ENCODE data around the gene DHPS.
A peak's percentile ranks its signal among the peaks of the same experiment; 100 is the strongest.
"Not testable (repeated sequence)": the region's sequence is repeated elsewhere in the genome, so short reads cannot be mapped to it uniquely, and the experiment has no call there.

The DHPS gene

GRCh38 chr19:12705169-12705568 is 23.5 kb upstream of the DHPS start:
- DNase-seq: no peak

- DNase-seq: peak; percentile 44
Measured at GRCh38 chr19:12703046-12703445, 21.4 kb upstream of the DHPS start.

DNA sequence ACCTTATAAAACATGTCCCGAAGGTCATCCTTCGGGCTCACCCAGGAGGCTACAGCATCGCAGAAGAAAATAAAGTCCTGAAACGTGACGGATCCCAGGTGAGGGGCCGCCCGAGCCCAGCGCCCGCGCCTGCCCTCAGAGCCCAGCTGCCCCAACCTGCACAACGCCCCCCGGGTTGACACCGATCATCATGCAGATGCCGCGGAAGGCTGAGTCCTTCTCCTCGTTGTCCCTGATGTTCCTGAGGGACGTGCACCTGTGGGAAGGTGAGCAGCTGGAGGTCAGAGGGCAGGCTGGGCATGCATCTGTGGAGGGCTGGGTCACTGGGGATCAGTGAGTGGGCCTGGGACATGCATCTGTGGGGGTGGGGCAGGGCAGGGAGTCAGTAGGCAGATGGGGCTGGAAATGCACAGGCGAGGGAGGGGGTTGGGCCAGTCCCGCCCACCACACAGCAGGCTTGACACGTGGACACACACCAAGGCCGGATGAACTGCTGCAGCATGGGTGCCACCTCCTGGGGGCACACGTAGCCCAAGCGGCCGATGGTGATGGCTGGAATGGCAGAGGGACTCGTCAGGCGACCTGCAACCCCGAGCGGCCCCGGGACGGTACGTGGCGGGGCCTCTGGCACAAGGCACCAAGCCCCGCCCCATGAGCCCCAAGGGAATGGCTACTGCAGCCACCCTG is 20.1 kb upstream of the DHPS start:
- no peak for DNase-seq

DNA sequence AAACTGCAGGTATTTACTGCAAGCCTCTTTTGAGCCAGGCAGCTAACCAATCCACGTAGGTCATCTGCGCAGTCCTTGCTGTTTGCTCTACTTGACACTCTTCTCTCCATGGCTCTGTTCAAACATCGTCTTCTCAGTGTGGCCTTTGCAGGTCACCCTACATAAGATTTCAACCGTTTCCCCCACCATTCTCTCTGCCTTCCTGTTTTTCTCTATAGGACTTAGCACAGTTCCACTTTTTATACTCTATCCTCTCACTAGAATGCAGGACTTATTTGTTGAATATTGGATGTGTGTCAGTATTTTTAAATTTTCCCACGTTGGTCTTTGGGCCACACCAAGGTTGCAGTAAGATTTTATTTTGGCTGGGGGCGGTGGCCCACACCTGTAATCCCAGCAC is 16.5 kb upstream of the DHPS start:
- no peak for DNase-seq

DNA sequence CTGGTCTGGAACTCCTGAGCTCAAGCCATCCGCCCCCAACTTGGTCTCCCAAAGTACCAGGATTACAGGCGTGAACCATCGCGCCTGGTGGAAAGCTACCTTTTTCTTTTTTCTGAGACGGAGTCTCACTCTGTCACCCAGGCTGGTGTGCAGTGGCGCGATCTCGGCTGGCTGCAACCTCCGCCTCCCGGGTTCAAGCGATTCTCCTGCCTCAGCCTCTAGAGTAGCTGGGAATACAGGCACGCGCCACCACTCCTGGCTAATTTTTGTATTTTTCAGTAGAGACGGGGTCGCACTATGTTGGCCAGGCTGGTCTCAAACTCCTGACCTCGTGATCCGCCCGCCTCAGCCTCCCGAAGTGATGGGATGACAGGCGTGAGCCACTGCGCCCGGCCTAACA is 15.7 kb upstream of the DHPS start:
- DNase-seq: not testable (repeated sequence)

DNA sequence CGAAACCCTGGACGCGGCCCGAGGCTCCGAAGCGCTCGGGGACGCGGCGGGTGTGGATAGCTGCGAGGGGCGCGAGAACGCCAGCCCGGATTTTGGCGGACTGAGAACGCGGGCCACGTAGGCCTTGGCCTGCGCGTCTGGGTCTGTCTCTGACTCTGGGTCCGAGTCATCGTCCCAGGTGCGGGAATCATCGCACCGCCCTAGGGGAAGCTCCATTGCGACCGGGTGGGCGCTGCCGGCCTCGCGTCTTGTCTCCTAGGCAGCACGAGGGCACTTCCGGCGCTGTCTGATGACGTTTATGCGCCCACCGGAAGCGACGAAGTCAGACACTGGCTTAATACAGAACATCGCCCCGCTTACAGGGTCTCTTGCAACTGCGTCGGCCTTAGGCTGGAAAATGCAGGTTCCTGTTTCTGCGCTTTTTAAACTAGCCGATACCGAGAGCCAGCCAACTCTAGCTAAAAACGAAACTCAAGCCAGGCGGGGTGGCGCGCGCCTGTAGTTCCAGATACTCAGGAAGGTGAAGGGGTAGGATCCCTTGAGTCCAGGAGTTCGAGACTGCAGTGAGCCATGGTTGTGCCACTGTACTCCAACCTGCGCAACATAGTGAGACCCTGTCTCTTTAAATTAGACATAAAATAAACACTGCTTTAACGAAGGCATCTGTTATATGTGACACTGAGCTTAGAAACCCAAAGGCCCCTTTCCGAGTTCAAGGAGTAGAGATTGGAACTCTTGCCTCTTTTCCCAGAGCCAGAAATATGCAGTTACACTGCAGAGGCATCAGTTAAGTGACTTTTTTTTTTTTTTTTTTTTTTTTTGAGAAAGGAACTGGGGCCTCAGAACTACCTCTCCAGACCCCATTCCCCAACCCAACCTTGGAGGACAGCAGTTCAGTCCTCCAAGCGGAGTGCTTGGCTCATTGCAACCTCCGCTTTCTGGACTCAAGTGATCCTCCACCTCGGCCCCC is 15.0 kb upstream of the DHPS start, which contains the start of gene FBXW9:
Gene FBXW9, minus strand, starts transcription at position 266 of the 970 bp plus-strand sequence. Its CDS starts 50 bp downstream, at position 216.
- peak; percentile 96 for DNase-seq

GRCh38 chr19:12695997-12696365 is 14.3 kb upstream of the DHPS start:
- DNase-seq: peak; percentile 32

DNA sequence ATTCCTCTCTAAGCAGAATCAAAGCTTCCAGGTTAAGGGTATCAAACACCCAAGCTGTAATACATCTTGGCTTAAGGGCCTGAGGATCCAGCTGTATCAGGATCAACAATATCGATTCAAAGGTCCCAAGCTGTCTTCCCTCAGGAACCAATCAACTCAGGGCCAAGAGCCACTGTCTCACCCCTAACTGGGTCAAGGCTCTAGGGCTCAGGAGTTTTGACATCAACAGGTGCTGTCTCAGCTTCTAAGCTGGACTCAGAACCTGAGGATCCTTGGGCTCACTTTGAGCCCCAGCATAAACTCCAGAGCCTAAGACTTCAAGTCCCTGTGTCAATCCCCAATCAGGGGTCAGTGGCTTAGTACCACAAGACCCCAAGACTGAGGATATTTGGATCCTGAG is 13.8 kb upstream of the DHPS start:
- DNase-seq: no peak

DNA sequence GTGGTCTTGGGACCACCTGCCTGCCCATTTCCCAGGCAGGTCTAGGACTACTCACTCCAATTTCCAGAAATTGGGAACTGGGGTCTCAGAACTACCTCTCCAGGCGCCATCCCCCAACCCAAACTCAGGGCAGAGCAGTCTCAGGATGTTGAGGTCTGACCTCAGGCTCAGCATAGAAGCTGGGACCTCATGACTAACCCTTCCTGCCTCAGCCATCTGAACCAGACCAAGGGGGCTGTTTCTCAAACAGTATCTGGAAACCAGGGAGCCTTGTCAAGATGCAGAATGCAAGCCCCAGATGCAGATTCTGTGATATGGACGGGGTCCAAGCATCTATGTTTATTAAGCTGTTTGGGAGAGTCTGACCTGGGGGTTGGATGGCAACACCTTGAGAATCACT is 13.4 kb upstream of the DHPS start:
- peak; percentile 29 for DNase-seq

- no peak for DNase-seq
Measured at GRCh38 chr19:12694641-12695040, 13.0 kb upstream of the DHPS start.

DNA sequence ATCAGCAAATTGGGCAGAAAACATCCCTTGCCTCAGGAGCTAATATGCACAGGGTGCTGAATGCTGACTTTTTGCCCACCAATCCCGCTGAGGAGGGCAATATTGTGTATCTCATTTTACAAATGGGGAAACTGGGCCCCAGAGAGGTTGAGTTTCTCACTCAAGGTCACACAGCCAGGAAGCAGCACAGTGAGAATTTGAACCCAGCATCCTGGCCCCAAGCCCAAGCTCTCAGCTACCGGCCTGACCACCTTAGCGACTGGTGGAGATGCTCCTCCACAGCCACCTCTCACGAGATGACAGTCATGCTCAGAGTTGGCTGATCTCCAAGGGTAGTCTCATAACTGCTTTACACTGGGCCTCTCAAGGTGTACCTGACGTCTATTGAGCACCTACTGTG is 11.3 kb upstream of the DHPS start:
- DNase-seq: no peak

- DNase-seq: no peak
Measured at GRCh38 chr19:12689581-12690216, 8.0 kb upstream of the DHPS start.

- DNase-seq: no peak
Measured at GRCh38 chr19:12689012-12689411, 7.3 kb upstream of the DHPS start.

DNA sequence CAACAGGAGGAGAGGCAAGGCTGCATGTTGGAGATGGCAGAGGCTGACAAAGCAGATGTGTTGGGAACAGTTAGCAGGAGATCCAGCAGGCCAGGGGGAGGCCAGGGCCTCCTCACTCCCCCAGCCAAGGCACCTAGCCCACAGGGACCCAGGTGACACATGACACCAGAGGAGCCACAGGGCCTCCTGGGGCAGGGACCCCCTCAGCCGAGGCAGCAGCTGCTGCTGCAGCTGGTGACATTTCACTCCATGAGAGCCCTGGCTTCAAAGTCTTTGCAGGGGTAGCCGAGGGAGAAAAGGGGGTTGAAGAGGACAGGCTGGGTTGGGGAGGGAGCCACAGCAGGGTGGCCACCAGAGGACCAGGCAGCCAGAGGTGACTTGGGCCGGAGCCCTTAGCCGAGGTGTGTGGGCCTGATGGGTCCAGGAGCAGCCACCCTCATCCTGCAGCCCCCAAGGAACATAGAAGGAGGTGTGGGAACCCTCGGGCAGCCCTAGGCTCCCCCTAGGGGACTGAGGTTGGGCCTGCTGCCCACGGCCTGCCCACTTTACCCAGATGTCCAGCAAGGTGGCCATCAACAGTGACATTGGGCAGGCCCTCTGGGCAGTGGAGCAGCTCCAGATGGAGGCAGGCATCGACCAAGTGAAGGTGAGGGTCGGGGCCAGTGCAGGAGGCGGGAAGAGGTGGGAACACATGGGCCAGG is 6.0 kb upstream of the DHPS start, which contains the start of gene GNG14:
Gene GNG14, plus strand, starts transcription at position 503 of the 701 bp plus-strand sequence. Its CDS starts 51 bp downstream, at position 554.
- DNase-seq: no peak

DNA sequence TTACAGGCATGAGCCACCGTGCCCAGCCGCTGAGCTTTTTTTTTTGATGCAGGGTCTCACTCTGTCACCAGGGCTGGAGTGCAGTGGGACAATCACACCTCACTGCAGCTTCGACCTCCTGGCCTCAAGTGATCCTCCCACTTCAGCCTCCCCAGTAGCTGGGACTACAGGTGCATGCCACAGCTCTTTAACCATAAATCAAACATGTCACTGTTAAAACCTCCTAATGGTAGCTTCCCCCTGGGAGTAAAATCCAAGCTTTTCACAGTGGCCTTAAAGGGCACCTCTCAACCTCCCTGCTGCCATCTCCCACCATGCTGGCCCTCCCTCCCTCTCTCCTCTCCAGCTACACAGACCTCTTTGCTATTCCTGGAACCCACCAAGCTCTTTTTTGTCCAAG is 4.2 kb upstream of the DHPS start:
- DNase-seq: no peak

DNA sequence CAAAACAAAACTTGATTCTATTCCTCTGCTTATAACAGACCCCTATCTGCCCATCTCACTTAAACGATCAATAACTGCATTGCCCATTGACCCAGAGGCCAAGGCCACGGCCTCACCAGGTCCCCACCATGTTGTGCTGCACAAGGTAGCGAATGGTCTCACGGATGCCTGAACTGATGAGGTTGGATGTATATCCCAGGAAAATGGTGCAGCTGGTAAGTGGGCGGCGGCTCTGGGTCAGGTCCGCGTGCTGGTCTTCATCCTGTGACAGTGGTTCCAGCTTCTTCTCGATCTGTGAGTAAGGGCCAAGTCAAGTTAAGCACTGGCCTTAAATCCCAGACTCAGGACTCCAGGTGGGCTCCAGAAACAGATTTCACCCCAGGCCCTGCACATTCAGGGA is 1.6 kb downstream of the DHPS start:
- no peak for DNase-seq

GRCh38 chr19:12678039-12678438 is 3.6 kb downstream of the DHPS start:
- not testable (repeated sequence) for DNase-seq

DNA sequence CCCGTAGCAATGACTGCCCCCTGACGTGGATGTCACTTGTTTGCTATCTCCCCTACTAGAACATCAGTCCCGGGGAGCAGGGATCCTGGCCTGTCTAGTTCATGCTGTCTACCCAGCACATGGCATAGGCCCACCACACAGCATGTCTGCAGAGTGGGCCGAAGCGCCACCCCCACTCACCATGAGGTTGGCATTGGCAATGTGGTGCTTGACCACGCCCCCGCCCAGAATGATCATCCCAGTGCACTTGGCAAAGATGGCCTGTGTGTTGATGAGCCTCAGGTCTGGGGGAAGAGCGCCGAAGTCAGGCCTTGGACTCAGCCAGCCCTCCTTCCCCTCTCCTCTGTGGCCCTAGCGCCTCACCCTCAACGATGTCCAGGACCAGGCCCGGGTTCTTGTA is 4.8 kb downstream of the DHPS start:
- DNase-seq: no peak

- peak; percentile 93 for DNase-seq
Measured at GRCh38 chr19:12676384-12676792, 5.3 kb downstream of the DHPS start.

DNA sequence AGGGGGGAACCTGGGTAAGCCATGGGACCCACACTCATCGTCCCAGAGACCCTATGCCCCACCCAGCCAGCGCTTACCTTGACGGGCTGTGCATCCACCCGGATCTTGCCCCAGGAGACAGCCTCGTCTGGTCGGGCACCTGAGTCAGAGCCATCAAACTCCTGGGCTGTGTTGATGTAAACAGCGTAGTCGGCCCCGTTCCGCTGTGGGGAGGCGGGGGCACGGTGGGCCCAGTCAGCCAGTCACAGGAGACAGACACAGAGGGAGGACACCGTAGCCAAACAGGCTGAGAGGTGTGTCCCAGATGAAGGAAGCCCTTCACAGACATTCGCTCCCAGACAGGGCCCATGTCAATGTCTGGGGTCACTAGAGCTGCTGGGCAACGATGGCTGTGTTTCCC is 5.7 kb downstream of the DHPS start:
- DNase-seq: no peak

DNA sequence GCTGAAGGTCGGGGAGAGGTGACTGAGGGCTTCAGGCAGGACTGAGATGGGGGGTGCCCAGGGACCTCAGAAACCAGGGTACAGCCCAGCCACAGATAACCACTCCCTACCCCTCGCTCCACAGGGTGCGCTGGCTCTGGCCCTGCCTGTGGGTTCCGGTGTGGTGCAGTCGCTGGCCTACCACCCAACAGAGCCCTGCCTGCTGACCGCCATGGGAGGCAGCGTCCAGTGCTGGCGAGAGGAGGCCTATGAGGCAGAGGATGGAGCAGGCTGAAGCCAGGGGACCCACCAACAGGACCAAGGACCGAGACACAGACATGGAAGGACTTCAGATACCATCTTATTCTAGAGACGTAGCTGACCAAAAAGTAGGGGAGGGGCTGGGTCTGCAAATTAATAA is 6.3 kb downstream of the DHPS start:
- DNase-seq: no peak

DNA sequence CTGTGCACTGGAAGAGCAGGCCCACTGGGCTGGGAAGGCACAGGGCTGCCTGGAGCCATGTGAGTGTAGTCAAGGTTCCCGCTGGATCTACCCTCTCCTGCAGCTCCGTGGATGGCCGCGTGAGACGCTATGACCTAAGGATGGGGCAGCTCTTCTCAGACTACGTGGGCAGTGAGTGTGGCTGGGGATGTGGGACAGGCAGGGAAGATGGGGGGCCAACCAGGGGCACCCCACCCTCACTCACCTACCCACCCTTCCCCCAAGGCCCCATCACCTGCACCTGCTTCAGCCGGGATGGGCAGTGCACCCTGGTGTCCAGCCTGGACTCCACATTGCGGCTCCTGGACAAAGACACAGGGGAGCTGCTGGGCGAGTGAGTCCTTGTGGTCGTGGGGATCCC is 8.9 kb downstream of the DHPS start:
- no peak for DNase-seq

Data from activated CD4-positive, alpha-beta T cell treated with anti-CD3 and anti-CD28 coated beads, Interleukin-2, Interleukin-6, amounts not matched to agents 100 ng/mL and 50 ng/mL, durations not matched to agents 16 hours and 8 hours (primary cell).